Ishikawa (cell line): Measurements from ENCODE around the gene GPATCH4.

Source experiments
- CEBPB ChIP-seq: IDR thresholded peaks from 2 replicates; pipeline ENCODE4 v1.6.1; 2012
- CREB1 ChIP-seq: IDR thresholded peaks from 2 replicates; pipeline ENCODE4 v1.6.1; 2012; ENCODE audit warnings: low read depth
- EGR1 ChIP-seq: IDR thresholded peaks from 2 replicates; pipeline ENCODE4 v1.6.1; 2012
- EP300 ChIP-seq: IDR thresholded peaks from 2 replicates; pipeline ENCODE4 v1.6.1; 2012; ENCODE audit warnings: borderline replicate concordance
- FOXM1 ChIP-seq: IDR thresholded peaks from 2 replicates; pipeline ENCODE4 v1.6.1; 2012; ENCODE audit warnings: low read depth, borderline replicate concordance
- NFIC ChIP-seq: IDR thresholded peaks from 2 replicates; pipeline ENCODE4 v1.6.1; 2012
- RAD21 ChIP-seq: IDR thresholded peaks from 2 replicates; pipeline ENCODE4 v1.6.1; 2012; ENCODE audit warnings: low read depth
- REST ChIP-seq: IDR thresholded peaks from 2 replicates; pipeline ENCODE4 v1.6.1; 2012; ENCODE audit warnings: low read depth, mild to moderate bottlenecking
- TAF1 ChIP-seq: IDR thresholded peaks from 2 replicates; pipeline ENCODE4 v1.6.1; 2012; ENCODE audit warnings: low read depth, mild to moderate bottlenecking
- TCF12 ChIP-seq: IDR thresholded peaks from 2 replicates; pipeline ENCODE4 v1.6.1; 2012; ENCODE audit warnings: low read depth
- TEAD4 ChIP-seq: IDR thresholded peaks from 2 replicates; pipeline ENCODE4 v1.6.1; 2012
- YY1 ChIP-seq: IDR thresholded peaks from 2 replicates; pipeline ENCODE4 v1.6.1; 2012; ENCODE audit warnings: low read depth
- ZBTB7A ChIP-seq: IDR thresholded peaks from 2 replicates; pipeline ENCODE4 v1.6.1; 2012; ENCODE audit warnings: low read depth
- TF ChIP-seq, protein P1 (sequence below): IDR thresholded peaks from 2 replicates; pipeline ENCODE4 v1.6.1; 2012
- TF ChIP-seq, protein P2 (sequence below): IDR thresholded peaks from 2 replicates; pipeline ENCODE4 v1.6.1; 2012

GPATCH4 gene

GRCh38 chr1:156560585-156561163, 40.6 kb downstream of the GPATCH4 start:
- no peak for TF ChIP-seq RAD21
- no peak for TF ChIP-seq EGR1
- no peak for TF ChIP-seq EP300
- no peak for TF ChIP-seq NFIC
- no peak for TF ChIP-seq TCF12
- no peak for TF ChIP-seq CEBPB
- TF ChIP-seq REST, result no peak
- TF ChIP-seq ZBTB7A, result no peak
- TF ChIP-seq FOXM1, result no peak
- TF ChIP-seq, protein P1, sequence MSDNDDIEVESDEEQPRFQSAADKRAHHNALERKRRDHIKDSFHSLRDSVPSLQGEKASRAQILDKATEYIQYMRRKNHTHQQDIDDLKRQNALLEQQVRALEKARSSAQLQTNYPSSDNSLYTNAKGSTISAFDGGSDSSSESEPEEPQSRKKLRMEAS, result no peak
- no peak for TF ChIP-seq CREB1
- no peak for TF ChIP-seq TEAD4
- TF ChIP-seq TAF1, result no peak
- TF ChIP-seq, protein P2, sequence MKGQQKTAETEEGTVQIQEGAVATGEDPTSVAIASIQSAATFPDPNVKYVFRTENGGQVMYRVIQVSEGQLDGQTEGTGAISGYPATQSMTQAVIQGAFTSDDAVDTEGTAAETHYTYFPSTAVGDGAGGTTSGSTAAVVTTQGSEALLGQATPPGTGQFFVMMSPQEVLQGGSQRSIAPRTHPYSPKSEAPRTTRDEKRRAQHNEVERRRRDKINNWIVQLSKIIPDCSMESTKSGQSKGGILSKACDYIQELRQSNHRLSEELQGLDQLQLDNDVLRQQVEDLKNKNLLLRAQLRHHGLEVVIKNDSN, result no peak
- TF ChIP-seq YY1, result no peak

DNA sequence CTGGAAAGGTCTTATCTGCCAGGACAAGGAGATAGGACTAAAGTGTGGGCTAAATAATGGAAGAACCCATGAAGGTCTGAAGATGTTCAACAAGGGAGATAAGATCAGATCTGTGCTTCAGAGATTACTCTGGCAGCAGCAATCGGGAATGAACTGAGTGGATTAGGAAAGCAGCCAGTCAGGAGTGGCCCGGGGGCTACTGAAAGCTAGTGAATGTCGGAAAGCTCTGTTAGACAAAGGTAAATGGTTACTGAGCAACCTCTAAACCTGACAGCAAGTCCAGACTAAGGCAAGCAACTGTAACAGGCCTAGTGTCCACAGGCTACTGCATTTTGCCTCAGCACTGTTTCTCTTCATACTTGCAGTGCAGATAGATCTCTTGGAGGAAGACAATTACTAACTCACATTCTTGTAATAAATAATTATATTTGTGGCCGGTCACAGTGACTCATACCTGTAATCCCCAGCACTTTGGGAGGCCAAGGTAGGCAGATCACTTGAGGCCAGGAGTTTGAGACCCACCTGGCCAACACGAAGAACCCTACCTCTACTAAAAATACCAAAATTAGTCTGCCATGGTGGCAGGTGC, 41.4 kb downstream of the GPATCH4 start:
- TF ChIP-seq CREB1 (no peak), EGR1 (no peak), TAF1 (no peak), CEBPB (no peak), FOXM1 (no peak)

- no peak for TF ChIP-seq TAF1
- TF ChIP-seq, protein P1, result no peak
- no peak for TF ChIP-seq CEBPB
- TF ChIP-seq TEAD4, result no peak
- no peak for TF ChIP-seq EP300
- no peak for TF ChIP-seq ZBTB7A
- TF ChIP-seq, protein P2, result no peak
- TF ChIP-seq REST, result no peak
Measured at GRCh38 chr1:156559086-156559796, 42.0 kb downstream of the GPATCH4 start.

- TF ChIP-seq TEAD4 (no peak), NFIC (no peak), CEBPB (no peak), EP300 (no peak), ZBTB7A (no peak), TAF1 (no peak), YY1 (no peak), RAD21 (no peak)
- TF ChIP-seq, protein P2, result no peak
Measured at GRCh38 chr1:156556354-156556753, 44.9 kb downstream of the GPATCH4 start.

DNA sequence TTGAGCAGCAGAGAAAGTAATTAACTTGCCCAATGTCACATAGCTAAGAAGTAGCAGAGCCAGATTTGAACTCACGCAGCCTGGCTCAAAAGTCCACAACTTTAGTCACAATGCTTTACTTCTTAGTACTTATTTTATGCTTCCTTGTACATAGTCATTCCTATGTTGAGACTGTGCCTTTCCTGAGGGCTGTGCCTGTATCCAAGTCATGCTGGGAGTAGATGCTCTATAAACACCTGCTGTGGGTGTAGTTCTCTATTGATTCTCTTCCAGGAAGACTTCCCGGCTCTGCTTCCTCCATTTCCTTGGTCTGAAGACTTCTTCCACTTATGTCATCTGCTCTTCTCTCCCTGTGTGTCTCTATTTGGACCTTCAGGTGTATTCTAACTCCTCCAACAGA, 45.6 kb downstream of the GPATCH4 start:
- TF ChIP-seq FOXM1 (no peak), YY1 (no peak), EGR1 (no peak), TEAD4 (no peak), TAF1 (no peak), REST (no peak), ZBTB7A (no peak), TCF12 (no peak), CEBPB (no peak), NFIC (no peak), EP300 (no peak), CREB1 (no peak), RAD21 (no peak)
- TF ChIP-seq, protein P2, result no peak
- TF ChIP-seq, protein P1, result no peak
